GM13976 (cell line): ENCODE results near the gene WDR7.
A peak's percentile ranks its signal among the peaks of the same experiment; 100 is the strongest.

ENCODE experiments used
- DNase-seq: peaks from one replicate; pipeline ENCODE4 v3.0.0; 2012; ENCODE audit warnings: low spot score
- CTCF ChIP-seq: IDR thresholded peaks from 2 replicates; pipeline ENCODE4 v1.5.1; 2012; ENCODE audit warnings: borderline replicate concordance, mild to moderate bottlenecking; ENCODE audit not compliant: insufficient read depth; ENCODE audit errors: extremely low read depth, missing control alignments, control extremely low read depth
- in situ Hi-C: fragments of 300-500 bp; cut with MboI; formaldehyde crosslinking; loops from one replicate; pipeline ENCODE4 v1.12.0; 2022; ENCODE audit warnings: low sequenced_read_pairs, mixed read lengths, inconsistent platforms; ENCODE audit not compliant: unreplicated experiment

The WDR7 gene

GRCh38 chr18:56903686-56904085 lies 252.5 kb downstream of the WDR7 start:
- no peak for DNase-seq
- TF ChIP-seq CTCF = no peak
- in situ Hi-C loops = no loop called here

GRCh38 chr18:56907771-56908170 lies 256.6 kb downstream of the WDR7 start:
- DNase-seq = no peak
- TF ChIP-seq CTCF = no peak
- in situ Hi-C loops = no loop called here

- TF ChIP-seq CTCF = no peak
- in situ Hi-C loops = no loop called here
- DNase-seq = no peak
These were observed 259.1 kb downstream of the WDR7 start for GRCh38 chr18:56910237-56910636.

- in situ Hi-C loops = no loop called here
These were observed 259.8 kb downstream of the WDR7 start for GRCh38 chr18:56910967-56911366.

GRCh38 chr18:56913941-56914340 lies 262.8 kb downstream of the WDR7 start:
- no peak for TF ChIP-seq CTCF
- DNase-seq = no peak
- in situ Hi-C loops = no loop called here

More at GRCh38 chr18:56910967-56911366, 259.8 kb downstream of the WDR7 start:
- no peak for TF ChIP-seq CTCF
- no peak for DNase-seq

- no peak for DNase-seq
- in situ Hi-C loops = no loop called here
- no peak for TF ChIP-seq CTCF
These were observed 268.0 kb downstream of the WDR7 start for GRCh38 chr18:56919190-56919589.

GRCh38 chr18:56921896-56922480 lies 270.8 kb downstream of the WDR7 start:
- in situ Hi-C loops = no loop called here
- no peak for TF ChIP-seq CTCF
- DNase-seq = peak; percentile 5
